WTC11 (cell line): ENCODE data around the gene LIMS1. TPM values are rescaled to one million over a fixed set of nuclear protein-coding genes. Genes with fewer than 3 reads are reported as not detected.

Source experiments
- ATAC-seq: fragments of 200-7000 bp; cut with Tn5 transposase; 2 replicates; pipeline ENCODE4 v1.10.0; 2021; ENCODE audit warnings: mild to moderate bottlenecking, moderate library complexity
- CTCF ChIA-PET: fragments of 300-600 bp; sonication (Branson Sonifier 250); formaldehyde crosslinking; loops from one replicate; lab custom pipeline; 2021; ENCODE audit warnings: antibody characterized with exemption; lab: Charles Lee
- POLR2A ChIA-PET: fragments of 350-600 bp; sonication (Branson Sonifier 250); formaldehyde crosslinking; loops from one replicate; lab custom pipeline; 2021; ENCODE audit warnings: antibody characterized with exemption; lab: Charles Lee
- DNase-seq: peaks from one replicate; pipeline ENCODE4 v3.0.0; 2021; ENCODE audit warnings: low spot score
- H3K27ac Mint-ChIP-seq: 2 replicates; pipeline ENCODE4 v1.8.0; 2021; ENCODE audit warnings: mixed read lengths
- H3K27me3 Mint-ChIP-seq: 2 replicates; pipeline ENCODE4 v1.8.0; 2021; ENCODE audit warnings: low read depth, mild to moderate bottlenecking, moderate library complexity, mixed read lengths
- H3K36me3 Mint-ChIP-seq: 2 replicates; pipeline ENCODE4 v1.8.0; 2021; ENCODE audit warnings: mixed read lengths
- H3K4me1 Mint-ChIP-seq: 2 replicates; pipeline ENCODE4 v1.8.0; 2022; ENCODE audit warnings: mixed read lengths
- H3K4me3 Mint-ChIP-seq: 2 replicates; pipeline ENCODE4 v1.8.0; 2021; ENCODE audit warnings: mild to moderate bottlenecking, moderate library complexity, mixed read lengths
- H3K9me3 Mint-ChIP-seq: 2 replicates; pipeline ENCODE4 v1.8.0; 2021; ENCODE audit warnings: mixed read lengths
- ATF3 ChIP-seq: sonication (generic); formaldehyde crosslinking; conservative IDR thresholded peaks from 2 replicates; pipeline ENCODE4 v1.8.1; 2022; ENCODE audit warnings: mild to moderate bottlenecking, missing genetic modification reagents
- CREB1 ChIP-seq: sonication (generic); formaldehyde crosslinking; IDR thresholded peaks from 2 replicates; pipeline ENCODE4 v1.8.0; 2023; ENCODE audit warnings: mild to moderate bottlenecking, missing genetic modification reagents
- CTCF ChIP-seq: fragments of 200-600 bp; IDR thresholded peaks from 2 replicates; pipeline ENCODE4 v1.8.0; 2022; ENCODE audit warnings: antibody characterized with exemption
- E2F5 ChIP-seq: sonication (generic); formaldehyde crosslinking; IDR thresholded peaks from 2 replicates; pipeline ENCODE4 v1.8.1; 2022; ENCODE audit warnings: mild to moderate bottlenecking, moderate library complexity, missing genetic modification reagents
- ELF4 ChIP-seq: sonication (generic); formaldehyde crosslinking; IDR thresholded peaks from 2 replicates; pipeline ENCODE4 v1.8.1; 2022; ENCODE audit warnings: low read depth, mild to moderate bottlenecking, moderate library complexity, missing genetic modification reagents
- FOXJ3 ChIP-seq: sonication (generic); formaldehyde crosslinking; IDR thresholded peaks from 2 replicates; pipeline ENCODE4 v1.9.0; 2021; ENCODE audit warnings: missing genetic modification reagents, mild to moderate bottlenecking, borderline replicate concordance
- GABPB1 ChIP-seq: sonication (generic); formaldehyde crosslinking; IDR thresholded peaks from 2 replicates; pipeline ENCODE4 v1.8.1; 2023; ENCODE audit warnings: mild to moderate bottlenecking, missing genetic modification reagents
- GRHL2 ChIP-seq: fragments of 250-450 bp; sonication (Bioruptor Pico); IDR thresholded peaks from 2 replicates; pipeline ENCODE4 v1.8.0; 2022; ENCODE audit warnings: mild to moderate bottlenecking, moderate library complexity; ENCODE audit not compliant: insufficient replicate concordance, severe bottlenecking
- GTF2I ChIP-seq: fragments of 250-450 bp; sonication (Bioruptor Pico); conservative IDR thresholded peaks from 2 replicates; pipeline ENCODE4 v1.4.0; 2021; ENCODE audit warnings: mild to moderate bottlenecking
- IRF1 ChIP-seq: sonication (generic); formaldehyde crosslinking; IDR thresholded peaks from 2 replicates; pipeline ENCODE4 v1.8.0; 2023; ENCODE audit warnings: missing genetic modification reagents
- JAZF1 ChIP-seq: fragments of 250-450 bp; sonication (Bioruptor Pico); IDR thresholded peaks from 2 replicates; pipeline ENCODE4 v1.9.0; 2021; ENCODE audit warnings: moderate library complexity, mild to moderate bottlenecking, inconsistent platforms
- KAT7 ChIP-seq: sonication (generic); formaldehyde crosslinking; IDR thresholded peaks from 2 replicates; pipeline ENCODE4 v1.8.1; 2023; ENCODE audit warnings: missing genetic modification reagents, mild to moderate bottlenecking, borderline replicate concordance
- MLX ChIP-seq: sonication (generic); formaldehyde crosslinking; IDR thresholded peaks from 2 replicates; pipeline ENCODE4 v1.8.1; 2023; ENCODE audit warnings: mild to moderate bottlenecking, missing genetic modification reagents, moderate library complexity
- MYBL2 ChIP-seq: sonication (generic); formaldehyde crosslinking; IDR thresholded peaks from 2 replicates; pipeline ENCODE4 v1.8.1; 2023; ENCODE audit warnings: mild to moderate bottlenecking, moderate library complexity, missing genetic modification reagents
- NFE2L1 ChIP-seq: sonication (generic); formaldehyde crosslinking; IDR thresholded peaks from 2 replicates; pipeline ENCODE4 v1.8.1; 2023; ENCODE audit warnings: missing genetic modification reagents
- OVOL2 ChIP-seq: fragments of 250-450 bp; sonication (Bioruptor Pico); IDR thresholded peaks from 2 replicates; pipeline ENCODE4 v1.9.0; 2021; ENCODE audit warnings: mild to moderate bottlenecking, borderline replicate concordance
- PRRX2 ChIP-seq: fragments of 250-450 bp; sonication (Bioruptor Pico); IDR thresholded peaks from 2 replicates; pipeline ENCODE4 v1.8.0; 2021; ENCODE audit warnings: mild to moderate bottlenecking
- TCF7 ChIP-seq: sonication (generic); formaldehyde crosslinking; IDR thresholded peaks from 2 replicates; pipeline ENCODE4 v1.8.0; 2022; ENCODE audit warnings: mild to moderate bottlenecking, low read depth, missing genetic modification reagents, moderate library complexity
- TEAD4 ChIP-seq: sonication (generic); formaldehyde crosslinking; IDR thresholded peaks from 2 replicates; pipeline ENCODE4 v1.8.0; 2022; ENCODE audit warnings: mild to moderate bottlenecking, missing genetic modification reagents
- TP53 ChIP-seq: sonication (generic); formaldehyde crosslinking; IDR thresholded peaks from 2 replicates; pipeline ENCODE4 v1.8.1; 2023; ENCODE audit warnings: mild to moderate bottlenecking, missing genetic modification reagents
- ZNF138 ChIP-seq: sonication (generic); formaldehyde crosslinking; conservative IDR thresholded peaks from 2 replicates; pipeline ENCODE4 v1.8.1; 2022; ENCODE audit warnings: mild to moderate bottlenecking, moderate library complexity, missing genetic modification reagents
- ZNF317 ChIP-seq: sonication (generic); formaldehyde crosslinking; IDR thresholded peaks from 2 replicates; pipeline ENCODE4 v1.8.1; 2023; ENCODE audit warnings: low read depth, mild to moderate bottlenecking, moderate library complexity, missing genetic modification reagents, borderline replicate concordance
- ZNF425 ChIP-seq: fragments of 250-450 bp; sonication (Bioruptor Pico); conservative IDR thresholded peaks from 2 replicates; pipeline ENCODE4 v1.9.0; 2021; ENCODE audit warnings: mild to moderate bottlenecking
- ZNF671 ChIP-seq: fragments of 250-450 bp; sonication (Bioruptor Pico); IDR thresholded peaks from 2 replicates; pipeline ENCODE4 v1.8.0; 2021; ENCODE audit warnings: mild to moderate bottlenecking
- total RNA-seq: library from RNA; stranded (reverse); gene quantifications from 3 replicates; pipeline ENCODE4 v1.2.3, GENCODE V29; 2021

Gene LIMS1
- total RNA-seq, 1 experiment from 2014 or later, result 50.6 TPM

GRCh38 chr2:108560895-108561530 is 26.7 kb downstream of the LIMS1 start (continued):
- no peak for TF ChIP-seq ZNF425 (CRISPR knock-in tag)
- no peak for TF ChIP-seq MYBL2 (CRISPR knock-in tag)
- no peak for TF ChIP-seq GTF2I (CRISPR knock-in tag)

GRCh38 chr2:108562274-108562673 is 28.0 kb downstream of the LIMS1 start:
- Mint-ChIP-seq H3K27me3 (no peaks in the 10 kb centered on the region), H3K4me3 (no peak overlapping the region), H3K4me1 (peaks cover 12% of the 10 kb centered on the region), H3K36me3 (no peaks in the 10 kb centered on the region), H3K27ac (no peak overlapping the region), H3K9me3 (peaks cover 7% of the 10 kb centered on the region)
- ChIA-PET POLR2A (no interaction called here), CTCF (no interaction called here)
- no peak for TF ChIP-seq GRHL2 (CRISPR knock-in tag)
- no peak for TF ChIP-seq ELF4 (CRISPR knock-in tag)
- TF ChIP-seq CREB1 (CRISPR knock-in tag), result no peak
- no peak for TF ChIP-seq NFE2L1 (CRISPR knock-in tag)
- no peak for TF ChIP-seq KAT7 (CRISPR knock-in tag)
- no peak for TF ChIP-seq E2F5 (CRISPR knock-in tag)
- TF ChIP-seq MLX, result no peak
- TF ChIP-seq ATF3 (CRISPR knock-in tag), result no peak
- no peak for TF ChIP-seq ZNF671 (CRISPR knock-in tag)
- no peak for TF ChIP-seq OVOL2 (CRISPR knock-in tag)
- TF ChIP-seq FOXJ3, result no peak
- no peak for TF ChIP-seq PRRX2 (CRISPR knock-in tag)
- TF ChIP-seq GTF2I (CRISPR knock-in tag), result no peak
- no peak for TF ChIP-seq TP53
- TF ChIP-seq TEAD4 (CRISPR knock-in tag), result no peak
- TF ChIP-seq TCF7 (CRISPR knock-in tag), result no peak
- TF ChIP-seq MYBL2 (CRISPR knock-in tag), result no peak
- DNase-seq (no peak), ATAC-seq (no peak)

GRCh38 chr2:108564510-108564909 is 30.2 kb downstream of the LIMS1 start:
- DNase-seq (no peak), ATAC-seq (no peak)
- Mint-ChIP-seq H3K4me3 (no peak overlapping the region), H3K4me1 (peaks cover 11% of the 10 kb centered on the region), H3K9me3 (peaks cover 7% of the 10 kb centered on the region), H3K27ac (no peak overlapping the region), H3K36me3 (no peaks in the 10 kb centered on the region), H3K27me3 (no peaks in the 10 kb centered on the region)
- CTCF ChIA-PET, result interaction anchor here (0.8 kb wide), 1 partner anchor 72 kb away, joined by 3 read pairs; no protein-coding TSS in a partner anchor
- POLR2A ChIA-PET, result no interaction called here
- TF ChIP-seq GABPB1 (CRISPR knock-in tag) (no peak), IRF1 (CRISPR knock-in tag) (no peak), ZNF138 (CRISPR knock-in tag) (no peak), ZNF671 (CRISPR knock-in tag) (no peak), OVOL2 (CRISPR knock-in tag) (no peak), CTCF (no peak), GTF2I (CRISPR knock-in tag) (no peak), JAZF1 (CRISPR knock-in tag) (no peak), ZNF317 (no peak)
